HG03095 (cell line): ENCODE data around the gene KRTAP29-1.
"Not testable (repeated sequence)": the region's sequence is repeated elsewhere in the genome, so short reads cannot be mapped to it uniquely, and the experiment has no call there.

Experiments
- ATAC-seq: cut with Tn5 transposase; IDR thresholded peaks from one replicate; pipeline ENCODE4 v1.9.1; 2021; ENCODE audit warnings: moderate library complexity; ENCODE audit not compliant: unreplicated experiment

The KRTAP29-1 gene

GRCh38 chr17:41301916-41302901, at the start of gene KRTAP29-1:
TSS of gene KRTAP29-1 (minus strand) at chr17:41302851. CDS start at chr17:41302851, 0 bp downstream.
- no peak for ATAC-seq

GRCh38 chr17:41351177-41351576, 48.5 kb upstream of the KRTAP29-1 start:
- no peak for ATAC-seq

GRCh38 chr17:41350381-41350878, 47.8 kb upstream of the KRTAP29-1 start, which contains the start of gene KRT33A:
TSS of gene KRT33A (minus strand) at chr17:41350828. CDS start at chr17:41350767, 61 bp downstream.
- ATAC-seq, result not testable (repeated sequence)

GRCh38 chr17:41347869-41348760, 45.5 kb upstream of the KRTAP29-1 start:
- no peak for ATAC-seq

- not testable (repeated sequence) for ATAC-seq
Observed at GRCh38 chr17:41346421-41346820, 43.8 kb upstream of the KRTAP29-1 start.

- no peak for ATAC-seq
Observed at GRCh38 chr17:41345992-41346391, 43.3 kb upstream of the KRTAP29-1 start.

- no peak for ATAC-seq
Observed at GRCh38 chr17:41343029-41343428, 40.4 kb upstream of the KRTAP29-1 start.

GRCh38 chr17:41340934-41341861, 38.5 kb upstream of the KRTAP29-1 start:
- no peak for ATAC-seq

GRCh38 chr17:41340494-41340893, 37.8 kb upstream of the KRTAP29-1 start:
- ATAC-seq, result no peak

GRCh38 chr17:41339571-41340172, 37.0 kb upstream of the KRTAP29-1 start:
- no peak for ATAC-seq

GRCh38 chr17:41338961-41339485, 36.4 kb upstream of the KRTAP29-1 start:
- ATAC-seq, result no peak

GRCh38 chr17:41335747-41336146, 33.1 kb upstream of the KRTAP29-1 start:
- no peak for ATAC-seq

- no peak for ATAC-seq
Observed at GRCh38 chr17:41334385-41335305, 32.0 kb upstream of the KRTAP29-1 start.

GRCh38 chr17:41333836-41334235, 31.2 kb upstream of the KRTAP29-1 start:
- no peak for ATAC-seq

GRCh38 chr17:41333098-41333497, 30.4 kb upstream of the KRTAP29-1 start:
- ATAC-seq, result no peak

- no peak for ATAC-seq
Observed at GRCh38 chr17:41332239-41332638, 29.6 kb upstream of the KRTAP29-1 start.

- ATAC-seq, result no peak
Observed at GRCh38 chr17:41331606-41332005, 29.0 kb upstream of the KRTAP29-1 start.

GRCh38 chr17:41329279-41329948, 26.8 kb upstream of the KRTAP29-1 start:
- ATAC-seq, result no peak
